K562 (cell line): ENCODE results near the gene MEX3D. TPM values are rescaled to one million over a fixed set of nuclear protein-coding genes. Genes with fewer than 3 reads are reported as not detected.
A peak's percentile ranks its signal among the peaks of the same experiment; 100 is the strongest.

Source experiments
- ATAC-seq: fragments of 200-7000 bp; cut with Tn5 transposase; 3 replicates; pipeline ENCODE4 v1.9.1; 2020; ENCODE audit warnings: moderate library complexity
- BruUV-seq: library from RNA; stranded (reverse); fragments of 400-500 nt; replicated peaks from 2 replicates; lab custom pipeline; 2021; lab: Mats Ljungman, UMichigan
- CTCF ChIA-PET: fragments of 300-600 bp; formaldehyde crosslinking; extraction: SDS; loops from one replicate; lab custom pipeline; 2021; ENCODE audit warnings: low intra/inter-chr PET ratio; lab: Yijun Ruan, JAX
- POLR2A ChIA-PET: fragments of 300-600, 350-650 bp; sonication (Branson Sonifier 250); formaldehyde crosslinking; extraction: SDS; loops from one replicate; lab custom pipeline; 2021; ENCODE audit warnings: antibody characterized with exemption, inconsistent platforms; lab: Yijun Ruan, JAX
- DNase-seq, 4 experiments: peaks; one replicate each; pipeline versions ENCODE4 v3.0.0 to v3.0.0-alpha.2; 2011 to 2018; ENCODE audit warnings: low spot score in 3 of 4, mixed read lengths in 3 of 4; ENCODE audit errors: extremely low read depth in 1 of 4
- FAIRE-seq: peaks from 2 replicates; lab custom pipeline; 2011; peaks lifted over from hg19 to GRCh38; lab: Jason Lieb, UNC
- H2AFZ ChIP-seq: 2 replicates; pipeline ENCODE4 v1.6.0; 2011; ENCODE audit warnings: low read depth, low read length, control low read depth, inconsistent platforms
- H3K27ac ChIP-seq: fragments of 200-600 bp; 3 replicates; pipeline ENCODE4 v1.8.0; 2011; ENCODE audit warnings: low read depth, mild to moderate bottlenecking, control low read depth, inconsistent platforms, low read length, moderate library complexity, mixed read lengths; ENCODE audit errors: extremely low read depth
- H3K27me3 ChIP-seq, 2 experiments: fragments of 300-600 bp in 1 of 2; 2 replicates in 1 of 2; 3 replicates in 1 of 2; pipeline versions ENCODE4 v1.6.0 to v1.8.0; 2011; ENCODE audit warnings: inconsistent platforms in 2 of 2, low read length in 2 of 2, mild to moderate bottlenecking in 1 of 2, mixed read lengths in 1 of 2, moderate library complexity in 1 of 2; ENCODE audit not compliant: control insufficient read depth in 2 of 2, insufficient read depth in 2 of 2
- H3K36me3 ChIP-seq: fragments of 300-600 bp; 3 replicates; pipeline ENCODE4 v1.8.0; 2011; ENCODE audit warnings: mild to moderate bottlenecking, low read length, inconsistent platforms; ENCODE audit not compliant: control insufficient read depth, insufficient read depth
- H3K4me1 ChIP-seq, 2 experiments: fragments of 200-600 bp in 1 of 2; replicated peaks in 1 of 2; 2 replicates in 1 of 2; 3 replicates in 1 of 2; pipeline versions ENCODE4 v1.5.1 to v1.8.0; 2011; ENCODE audit warnings: inconsistent platforms in 2 of 2, low read length in 2 of 2, mild to moderate bottlenecking in 1 of 2, mixed read lengths in 1 of 2, moderate library complexity in 1 of 2; ENCODE audit not compliant: control insufficient read depth in 2 of 2, insufficient read depth in 2 of 2
- H3K4me2 ChIP-seq: 2 replicates; pipeline ENCODE4 v1.6.1; 2011; ENCODE audit warnings: low read length, control low read depth, inconsistent platforms, mixed read lengths; ENCODE audit not compliant: insufficient read depth
- H3K4me3 ChIP-seq: fragments of 200-600 bp; sonication (generic), shearing (Covaris generic); 2 replicates; pipeline ENCODE4 v1.5.1; 2016; ENCODE audit warnings: control low read depth, inconsistent platforms
- H3K79me2 ChIP-seq: fragments of 200-600 bp; 3 replicates; pipeline ENCODE4 v1.8.0; 2011; ENCODE audit warnings: low read length, inconsistent platforms; ENCODE audit not compliant: control insufficient read depth, insufficient read depth
- H3K9ac ChIP-seq, 2 experiments: 2 replicates each; pipeline versions ENCODE4 v1.6.0 to v1.6.1; 2011; ENCODE audit warnings: low read depth in 2 of 2, low read length in 2 of 2, control low read depth in 1 of 2, inconsistent platforms in 1 of 2, mild to moderate bottlenecking in 1 of 2, mixed read lengths in 1 of 2; ENCODE audit not compliant: insufficient read depth in 1 of 2
- H3K9me1 ChIP-seq: one replicate; pipeline ENCODE4 v1.6.0; 2011; ENCODE audit warnings: inconsistent platforms, mild to moderate bottlenecking, low read length, moderate library complexity; ENCODE audit not compliant: control insufficient read depth, insufficient read depth
- H3K9me3 ChIP-seq: replicated peaks from 2 replicates; pipeline ENCODE4 v1.5.1; 2011; ENCODE audit warnings: low read depth, low read length, inconsistent platforms; ENCODE audit not compliant: control insufficient read depth, insufficient read depth
- H4K20me1 ChIP-seq: replicated peaks from 2 replicates; pipeline ENCODE4 v1.6.1; 2011; ENCODE audit warnings: low read length, inconsistent platforms, mixed read lengths; ENCODE audit not compliant: control insufficient read depth, insufficient read depth
- GTF2E2 ChIP-seq: fragments of 200-800 bp; sonication (Bioruptor generic); IDR thresholded peaks from 2 replicates; pipeline ENCODE4 v1.6.1; 2016; ENCODE audit warnings: missing genetic modification characterization, missing compliant biosample characterization
- POLR2G ChIP-seq: fragments of 200-400 bp; formaldehyde crosslinking; IDR thresholded peaks from 2 replicates; pipeline ENCODE4 v1.6.1; 2017; ENCODE audit warnings: low read depth, mild to moderate bottlenecking, antibody characterized with exemption, low read length, moderate library complexity
- RBFOX2 ChIP-seq: fragments of 200-400 bp; formaldehyde crosslinking; IDR thresholded peaks from 2 replicates; pipeline ENCODE4 v1.6.1; 2017; ENCODE audit warnings: low read depth, mild to moderate bottlenecking, low read length, moderate library complexity
- SAP30 ChIP-seq: fragments of 200-600 bp; sonication (generic); IDR thresholded peaks from 2 replicates; pipeline ENCODE4 v1.6.1; 2012; ENCODE audit warnings: borderline replicate concordance, low read depth, mild to moderate bottlenecking, moderate library complexity, low read length, control low read depth, inconsistent platforms; ENCODE audit not compliant: insufficient read depth, poor library complexity, severe bottlenecking
- WGBS: fragments of 100-300 bp; shearing (Covaris generic); methylation state at CpG from one replicate; pipeline ENCODE4 v1.1.6; 2016; ENCODE audit warnings: low coverage, mixed read lengths; ENCODE audit not compliant: insufficient coverage; ENCODE audit errors: missing lambda C conversion rate; 5-methylcytosine and 5-hydroxymethylcytosine counted together
- in situ Hi-C: fragments of 300-500 bp; cut with MboI; formaldehyde crosslinking; loops from 4 replicates; pipeline ENCODE4 v1.15.0; 2018; ENCODE audit warnings: inconsistent platforms, mixed read lengths
- intact Hi-C: fragments of 100-400 bp; cut with micrococcal nuclease; formaldehyde crosslinking; loops from 2 replicates; pipeline ENCODE4 v1.14.2; 2022
- polyA plus RNA-seq, 8 experiments: library from polyadenylated mRNA; depleted of rRNA in 4 of 8; stranded (reverse) in 5 of 8; unstranded in 3 of 8; fragments of >200 nt; fragmentation: Nextera tagmentation in 2 of 8; fragmentation: Illumina TruSeq in 1 of 8; extraction: Ambion mirVana in 2 of 8; extraction: Trizol in 1 of 8; gene quantifications; 2 replicates each; pipeline versions ENCODE4 v1.2.1 to v1.2.3, GENCODE V29; 2011 to 2014; ENCODE audit warnings: inconsistent platforms in 1 of 8, missing spikeins in 1 of 8
- total RNA-seq, 7 experiments: library from RNA; depleted of rRNA in 6 of 7; stranded (reverse); fragments of >200 nt in 6 of 7; fragmentation: Illumina TruSeq in 2 of 7; extraction: Trizol in 2 of 7; gene quantifications; 2 replicates each; pipeline versions ENCODE4 v1.2.1 to v1.2.3, GENCODE V29; 2011 to 2021; ENCODE audit warnings: low replicate concordance in 1 of 7
- TF ChIP-seq, protein P1 (sequence below): IDR thresholded peaks from 2 replicates; pipeline ENCODE4 v1.6.1; 2014; ENCODE audit warnings: antibody characterized with exemption
- TF ChIP-seq, protein P2 (sequence below): fragments of 250-450 bp; sonication (Bioruptor Pico); IDR thresholded peaks from 2 replicates; pipeline ENCODE4 v1.8.0; 2021; ENCODE audit warnings: borderline replicate concordance, mild to moderate bottlenecking, moderate library complexity; ENCODE audit not compliant: poor library complexity, severe bottlenecking
- TF ChIP-seq, protein P3 (sequence below): sonication (generic); formaldehyde crosslinking; IDR thresholded peaks from 2 replicates; pipeline ENCODE4 v1.8.0; 2022; ENCODE audit warnings: missing genetic modification reagents, mild to moderate bottlenecking, moderate library complexity, borderline replicate concordance

MEX3D gene
- total and polyA plus RNA-seq, 9 of the 15 experiments (the other 6 are each of a cell fraction or from before 2014, with no cell fraction given), result 1.7 to 39.3 (median 5.7) TPM

DNA sequence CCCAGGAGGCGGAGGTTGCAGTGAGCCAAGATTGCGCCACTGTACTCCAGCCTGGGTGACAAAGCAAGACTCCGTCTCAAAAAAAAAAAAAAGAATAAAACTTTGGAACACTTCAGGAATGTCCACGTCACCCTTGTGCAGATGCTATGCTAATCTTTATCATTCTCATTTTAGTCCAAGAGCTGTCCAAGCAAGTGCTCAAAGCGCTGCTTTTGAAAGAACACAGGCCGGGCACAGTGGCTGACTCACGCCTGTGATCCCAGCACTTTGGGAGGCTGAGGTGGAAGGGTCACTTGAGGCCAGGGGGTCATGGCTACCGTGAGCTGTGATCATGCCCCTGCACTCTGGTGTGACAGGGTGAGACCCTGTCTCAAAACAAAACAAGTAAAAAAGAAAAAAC, 48.3 kb upstream of the MEX3D start:
- H3K27ac ChIP-seq, result no peak overlapping the region
- WGBS, result 80% methylated on average over 8 of the region's 8 CpGs
- CTCF ChIA-PET, result no interaction called here

DNA sequence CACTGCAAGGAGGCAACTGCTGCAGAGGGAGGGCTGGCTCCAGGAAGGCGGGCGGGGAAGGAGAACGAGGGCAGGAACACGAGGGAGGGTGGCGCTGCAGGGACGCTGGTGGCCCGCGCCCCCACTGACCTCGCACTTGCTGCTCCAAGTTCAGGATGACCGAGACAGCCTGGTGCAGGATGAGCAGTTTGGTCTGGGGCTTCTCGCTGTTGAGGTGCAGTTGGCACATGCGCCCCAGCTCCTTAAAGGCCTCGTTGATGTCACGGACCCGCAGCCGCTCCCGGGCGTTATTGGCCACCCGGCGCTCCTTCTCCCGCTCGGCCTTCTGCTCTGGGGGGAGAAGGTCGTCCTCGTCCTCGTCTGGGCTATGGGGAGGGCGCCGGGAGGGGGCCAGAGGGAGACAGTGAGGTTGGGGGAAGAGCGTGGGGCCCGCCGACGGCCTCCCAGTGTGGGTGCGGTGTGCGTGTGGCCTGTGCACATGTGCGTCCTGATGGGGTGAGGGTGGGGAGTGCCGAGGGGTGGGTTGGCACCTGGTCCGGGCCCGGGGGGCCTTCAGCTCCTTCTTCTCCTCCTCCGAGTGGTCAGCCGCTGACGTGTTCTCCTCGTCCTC, 47.1 kb upstream of the MEX3D start:
- 92% methylated on average over 16 of the region's 41 CpGs for WGBS
- ChIA-PET POLR2A (interaction anchor here (1.3 kb wide), 1 partner anchor 17 kb away, joined by 3 read pairs; no protein-coding TSS in a partner anchor), CTCF (no interaction called here)
- Histone ChIP-seq H3K9ac (no peak overlapping the region), H4K20me1 (no peaks in the 10 kb centered on the region), H3K27me3 (no peaks in the 10 kb centered on the region), H3K79me2 (no peaks in the 10 kb centered on the region), H2AFZ (no peak overlapping the region), H3K9me1 (no peaks in the 10 kb centered on the region), H3K4me3 (no peak overlapping the region), H3K36me3 (peaks cover 94% of the 10 kb centered on the region), H3K9me3 (no peaks in the 10 kb centered on the region), H3K4me2 (no peak overlapping the region), H3K27ac (no peak overlapping the region), H3K4me1 (peaks cover 0 to 54% of the 10 kb centered on the region in 2 experiments; a peak in 2 of 5 replicates)
- BruUV-seq, result no TSS peak
- ATAC-seq (no peak), FAIRE-seq (no peak), DNase-seq (no peak)
- in situ Hi-C loops (no loop called here), intact Hi-C loops (no loop called here)
- TF ChIP-seq SAP30 (no peak), GTF2E2 (tag) (no peak), POLR2G (peak; percentile 27; the same call in 1 of the 2 replicates), RBFOX2 (peak; percentile 24; the same call in 1 of the 2 replicates)
- TF ChIP-seq, protein P1, sequence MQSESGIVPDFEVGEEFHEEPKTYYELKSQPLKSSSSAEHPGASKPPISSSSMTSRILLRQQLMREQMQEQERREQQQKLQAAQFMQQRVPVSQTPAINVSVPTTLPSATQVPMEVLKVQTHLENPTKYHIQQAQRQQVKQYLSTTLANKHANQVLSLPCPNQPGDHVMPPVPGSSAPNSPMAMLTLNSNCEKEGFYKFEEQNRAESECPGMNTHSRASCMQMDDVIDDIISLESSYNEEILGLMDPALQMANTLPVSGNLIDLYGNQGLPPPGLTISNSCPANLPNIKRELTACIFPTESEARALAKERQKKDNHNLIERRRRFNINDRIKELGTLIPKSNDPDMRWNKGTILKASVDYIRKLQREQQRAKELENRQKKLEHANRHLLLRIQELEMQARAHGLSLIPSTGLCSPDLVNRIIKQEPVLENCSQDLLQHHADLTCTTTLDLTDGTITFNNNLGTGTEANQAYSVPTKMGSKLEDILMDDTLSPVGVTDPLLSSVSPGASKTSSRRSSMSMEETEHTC, result no peak
- TF ChIP-seq, protein P2, sequence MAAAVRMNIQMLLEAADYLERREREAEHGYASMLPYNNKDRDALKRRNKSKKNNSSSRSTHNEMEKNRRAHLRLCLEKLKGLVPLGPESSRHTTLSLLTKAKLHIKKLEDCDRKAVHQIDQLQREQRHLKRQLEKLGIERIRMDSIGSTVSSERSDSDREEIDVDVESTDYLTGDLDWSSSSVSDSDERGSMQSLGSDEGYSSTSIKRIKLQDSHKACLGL (CRISPR knock-in tag), result no peak

More for the DNA sequence above, 48.3 kb upstream of the MEX3D start:
- Histone ChIP-seq H4K20me1 (no peaks in the 10 kb centered on the region), H3K4me2 (no peak overlapping the region), H3K9me3 (no peaks in the 10 kb centered on the region), H3K36me3 (peaks cover 94% of the 10 kb centered on the region), H3K9ac (no peak overlapping the region), H3K4me3 (no peak overlapping the region), H3K4me1 (peaks cover 0 to 57% of the 10 kb centered on the region in 2 experiments; a peak in 2 of 5 replicates), H3K27me3 (no peaks in the 10 kb centered on the region), H3K9me1 (no peaks in the 10 kb centered on the region), H3K79me2 (no peaks in the 10 kb centered on the region; the same call in 2 of the 3 replicates), H2AFZ (no peak overlapping the region)
- in situ Hi-C loops, result no loop called here
- POLR2A ChIA-PET, result interaction anchor here (0.6 to 1.3 kb wide), 3 partner anchors 16 to 115 kb away, joined by 3 to 4 read pairs (median 3); no protein-coding TSS in a partner anchor
- ATAC-seq, result no peak
- TF ChIP-seq, protein P3, sequence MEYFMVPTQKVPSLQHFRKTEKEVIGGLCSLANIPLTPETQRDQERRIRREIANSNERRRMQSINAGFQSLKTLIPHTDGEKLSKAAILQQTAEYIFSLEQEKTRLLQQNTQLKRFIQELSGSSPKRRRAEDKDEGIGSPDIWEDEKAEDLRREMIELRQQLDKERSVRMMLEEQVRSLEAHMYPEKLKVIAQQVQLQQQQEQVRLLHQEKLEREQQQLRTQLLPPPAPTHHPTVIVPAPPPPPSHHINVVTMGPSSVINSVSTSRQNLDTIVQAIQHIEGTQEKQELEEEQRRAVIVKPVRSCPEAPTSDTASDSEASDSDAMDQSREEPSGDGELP (CRISPR knock-in tag), result no peak
- intact Hi-C loops, result no loop called here
- BruUV-seq, result no TSS peak
- FAIRE-seq, result no peak
- DNase-seq, result no peak
